IPS-18a (cell line): ENCODE measurements around the gene TSR3.

Experiments
- H3K27ac ChIP-seq: one replicate; pipeline ENCODE4 v1.5.1; 2013; ENCODE audit warnings: low read length
- H3K27me3 ChIP-seq: one replicate; pipeline ENCODE4 v1.6.1; 2013; ENCODE audit warnings: mild to moderate bottlenecking, low read length; ENCODE audit not compliant: control insufficient read depth, insufficient read depth
- H3K36me3 ChIP-seq: one replicate; pipeline ENCODE4 v1.6.1; 2013; ENCODE audit warnings: low read depth, low read length; ENCODE audit not compliant: control insufficient read depth
- H3K4me1 ChIP-seq: one replicate; pipeline ENCODE4 v1.6.1; 2013; ENCODE audit warnings: low read depth, low read length; ENCODE audit not compliant: control insufficient read depth
- H3K4me3 ChIP-seq: one replicate; pipeline ENCODE4 v1.5.1; 2013; ENCODE audit warnings: low read length
- H3K9ac ChIP-seq: one replicate; pipeline ENCODE4 v1.6.1; 2013; ENCODE audit warnings: mild to moderate bottlenecking, low read length, moderate library complexity
- H3K9me3 ChIP-seq: one replicate; pipeline ENCODE4 v1.6.1; 2013; ENCODE audit warnings: low read depth, low read length; ENCODE audit not compliant: control insufficient read depth

The TSR3 gene

DNA sequence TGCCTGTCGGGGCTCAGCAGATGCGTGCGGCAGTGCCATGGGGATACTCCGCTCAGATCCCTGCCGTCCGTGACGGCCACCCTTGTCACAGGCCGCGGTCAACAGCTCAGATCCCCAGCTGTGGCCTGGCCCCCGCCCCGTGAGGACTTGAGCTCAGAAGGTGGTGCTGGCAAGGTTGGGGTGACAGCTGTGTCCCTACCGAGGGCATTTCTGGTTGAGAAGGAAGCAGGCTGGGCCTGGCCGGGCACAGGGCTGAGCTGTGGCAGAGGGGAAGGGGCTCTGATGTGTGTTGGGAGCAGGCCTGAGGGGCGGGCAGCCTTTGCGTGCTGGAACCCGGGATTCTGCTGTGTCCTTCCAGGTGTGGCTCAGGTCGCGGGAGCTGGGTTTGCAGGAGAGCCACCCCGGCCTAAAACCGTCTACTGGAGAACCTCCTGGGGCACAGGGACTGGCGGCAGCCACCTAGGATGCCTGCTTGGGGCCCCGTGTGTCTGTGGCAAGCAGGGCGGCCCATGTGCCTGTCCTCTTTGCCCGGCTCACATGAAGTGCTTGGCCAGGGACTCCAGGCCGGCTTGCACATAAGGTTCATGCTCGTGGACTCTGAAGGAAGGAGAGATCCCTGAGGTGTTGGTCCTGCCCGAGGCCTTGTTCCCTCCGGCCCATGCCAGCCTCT is 37.1 kb downstream of the TSR3 start:
- no peaks in the 10 kb centered on the region for H3K27me3 ChIP-seq
- no peak overlapping the region for H3K27ac ChIP-seq
- H3K4me1 ChIP-seq, result peaks cover 3% of the 10 kb centered on the region
- no peaks in the 10 kb centered on the region for H3K9me3 ChIP-seq
- H3K4me3 ChIP-seq, result no peak overlapping the region
- peaks cover 62% of the 10 kb centered on the region for H3K36me3 ChIP-seq
- no peak overlapping the region for H3K9ac ChIP-seq

DNA sequence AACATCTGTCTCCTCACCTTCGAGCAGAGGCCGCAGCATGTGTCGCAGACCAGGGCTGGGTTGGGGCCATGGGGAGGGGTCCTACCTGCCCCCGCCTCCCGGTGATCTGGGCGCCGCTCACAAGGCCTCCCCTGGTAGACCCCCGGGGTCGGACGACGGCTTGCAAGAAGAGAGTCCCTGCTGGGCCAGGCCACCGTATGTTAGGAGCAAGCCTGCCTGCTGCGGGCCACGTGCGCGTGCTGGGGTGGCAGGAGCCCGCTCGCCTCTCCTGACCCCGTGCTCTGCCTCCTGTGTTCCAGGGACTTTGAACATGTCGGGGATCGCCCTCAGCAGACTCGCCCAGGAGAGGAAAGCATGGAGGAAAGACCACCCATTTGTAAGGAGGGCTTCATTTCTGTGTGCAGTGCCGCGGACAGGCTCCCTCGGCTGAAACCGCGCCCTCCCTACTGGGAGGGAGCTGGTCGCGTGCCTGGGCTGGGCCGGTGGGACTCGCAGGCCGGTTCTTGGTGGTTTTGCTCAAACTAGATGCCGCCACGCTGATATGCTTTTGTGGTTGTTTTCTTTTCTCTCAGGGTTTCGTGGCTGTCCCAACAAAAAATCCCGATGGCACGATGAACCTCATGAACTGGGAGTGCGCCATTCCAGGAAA is 37.8 kb downstream of the TSR3 start:
- no peak overlapping the region for H3K27ac ChIP-seq
- H3K9ac ChIP-seq, result no peak overlapping the region
- peaks cover 3% of the 10 kb centered on the region for H3K4me1 ChIP-seq
- H3K27me3 ChIP-seq, result no peaks in the 10 kb centered on the region
- H3K4me3 ChIP-seq, result no peak overlapping the region
- H3K9me3 ChIP-seq, result no peaks in the 10 kb centered on the region
- H3K36me3 ChIP-seq, result peaks cover 55% of the 10 kb centered on the region

DNA sequence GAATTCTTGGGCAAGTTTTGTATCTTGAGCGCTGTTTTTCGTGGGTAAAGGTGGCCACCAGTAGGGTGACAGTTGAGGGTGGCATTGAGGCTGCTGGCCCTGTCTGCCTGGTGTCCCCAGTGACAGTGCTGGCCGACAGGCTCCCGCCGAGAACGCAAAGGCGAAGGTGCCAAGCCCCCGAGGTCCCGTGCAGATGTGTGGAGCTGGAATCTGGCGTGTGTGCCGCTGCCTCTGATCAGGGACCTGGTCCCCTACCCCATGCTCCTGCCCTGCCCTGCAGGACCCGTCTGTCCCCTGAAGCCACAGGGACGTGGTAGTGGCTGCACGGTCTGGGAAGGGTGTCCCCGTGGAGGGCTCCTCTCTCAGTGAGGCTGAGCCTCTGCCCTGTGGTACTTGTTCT is 38.8 kb downstream of the TSR3 start:
- Histone ChIP-seq H3K36me3 (peaks cover 46% of the 10 kb centered on the region), H3K27me3 (no peaks in the 10 kb centered on the region), H3K27ac (no peak overlapping the region), H3K9me3 (no peaks in the 10 kb centered on the region), H3K4me1 (peaks cover 3% of the 10 kb centered on the region), H3K4me3 (no peak overlapping the region), H3K9ac (no peak overlapping the region)

DNA sequence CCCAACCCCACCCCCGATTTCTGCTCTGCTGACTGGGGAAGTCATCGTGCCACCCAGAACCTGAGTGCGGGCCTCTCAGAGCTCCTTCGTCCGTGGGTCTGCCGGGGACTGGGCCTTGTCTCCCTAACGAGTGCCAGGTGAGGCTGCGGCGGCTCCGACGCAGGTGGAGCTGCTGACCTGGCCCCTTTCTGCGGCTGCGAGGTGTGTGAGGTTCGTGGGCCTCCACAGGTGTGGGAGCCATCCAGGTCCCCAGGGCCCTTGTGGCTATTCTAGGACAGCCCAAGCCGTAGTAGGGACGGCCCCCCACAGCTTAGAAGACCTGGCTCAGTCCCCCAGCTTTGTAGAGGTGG is 39.2 kb downstream of the TSR3 start:
- H3K4me3 ChIP-seq, result no peak overlapping the region
- no peak overlapping the region for H3K27ac ChIP-seq
- H3K9ac ChIP-seq, result no peak overlapping the region
- H3K27me3 ChIP-seq, result no peaks in the 10 kb centered on the region
- H3K4me1 ChIP-seq, result peaks cover 3% of the 10 kb centered on the region
- H3K9me3 ChIP-seq, result no peaks in the 10 kb centered on the region
- H3K36me3 ChIP-seq, result peaks cover 41% of the 10 kb centered on the region

DNA sequence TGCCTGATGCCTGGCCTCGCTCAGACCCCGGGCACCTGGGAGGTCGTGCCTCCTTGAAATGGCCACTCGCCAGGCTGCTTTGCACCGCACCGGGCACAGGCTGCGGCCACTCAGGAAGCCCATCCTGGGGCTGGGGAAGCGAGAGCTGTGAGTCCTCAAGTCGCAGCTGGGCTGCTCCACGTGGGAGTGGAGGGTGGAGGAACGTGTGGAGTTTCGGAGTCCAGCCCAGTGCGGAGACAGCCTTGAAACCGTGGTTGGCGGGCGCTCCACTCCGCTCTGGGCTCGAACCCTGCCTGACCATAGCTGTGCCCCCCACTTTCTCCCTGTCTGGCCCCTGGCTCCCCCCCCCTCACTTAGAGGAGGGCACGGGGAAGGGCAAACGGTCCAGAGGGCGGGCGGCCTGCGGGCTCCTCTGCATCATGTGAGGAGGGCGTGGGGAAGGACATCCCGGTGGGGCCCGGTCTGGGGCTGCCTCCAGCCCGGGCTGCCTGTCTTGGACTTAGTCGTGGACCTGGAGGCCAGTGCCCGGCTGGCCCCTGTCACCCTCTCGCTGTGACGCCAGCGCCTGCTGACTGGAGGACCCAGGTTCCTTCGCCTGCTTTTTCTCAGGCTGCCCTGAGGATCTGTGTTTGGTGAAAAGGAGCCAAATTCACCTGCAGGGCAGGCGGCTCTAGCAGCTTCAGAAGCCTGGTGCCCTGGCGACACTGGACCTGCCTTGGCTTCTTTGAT is 39.8 kb downstream of the TSR3 start:
- Histone ChIP-seq H3K9me3 (no peaks in the 10 kb centered on the region), H3K9ac (peak overlapping the region; percentile 9), H3K27ac (no peak overlapping the region), H3K27me3 (no peaks in the 10 kb centered on the region), H3K4me3 (peak overlapping the region; percentile 92), H3K36me3 (peaks cover 36% of the 10 kb centered on the region), H3K4me1 (peaks cover 3% of the 10 kb centered on the region)

DNA sequence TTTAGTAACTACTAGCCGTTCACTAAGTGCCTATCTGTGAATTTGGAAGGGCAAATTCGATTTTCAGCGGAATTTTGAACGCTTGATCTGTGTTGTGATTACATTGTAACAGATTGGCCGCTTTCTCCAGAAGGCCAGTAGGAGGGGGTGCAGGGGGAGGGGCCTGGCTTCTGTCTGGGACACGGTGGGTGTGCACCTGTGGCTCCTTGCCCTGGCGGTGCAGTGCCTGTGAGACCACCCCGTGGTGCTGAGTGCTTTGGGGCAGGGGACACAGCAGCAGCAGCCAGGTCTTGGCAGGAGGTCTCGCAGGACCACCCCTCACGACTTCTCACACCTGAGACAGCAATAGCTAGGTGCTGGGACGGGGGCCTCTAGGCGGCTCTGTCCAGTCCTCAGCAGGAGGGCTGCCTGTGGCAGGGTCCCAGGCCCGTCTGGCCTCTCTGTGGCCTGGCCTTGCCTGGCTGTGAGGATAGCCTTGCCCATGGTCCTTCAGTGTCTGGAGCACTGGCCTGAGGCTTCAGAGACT is 40.4 kb downstream of the TSR3 start:
- H3K27ac ChIP-seq, result no peak overlapping the region
- peaks cover 30% of the 10 kb centered on the region for H3K36me3 ChIP-seq

DNA sequence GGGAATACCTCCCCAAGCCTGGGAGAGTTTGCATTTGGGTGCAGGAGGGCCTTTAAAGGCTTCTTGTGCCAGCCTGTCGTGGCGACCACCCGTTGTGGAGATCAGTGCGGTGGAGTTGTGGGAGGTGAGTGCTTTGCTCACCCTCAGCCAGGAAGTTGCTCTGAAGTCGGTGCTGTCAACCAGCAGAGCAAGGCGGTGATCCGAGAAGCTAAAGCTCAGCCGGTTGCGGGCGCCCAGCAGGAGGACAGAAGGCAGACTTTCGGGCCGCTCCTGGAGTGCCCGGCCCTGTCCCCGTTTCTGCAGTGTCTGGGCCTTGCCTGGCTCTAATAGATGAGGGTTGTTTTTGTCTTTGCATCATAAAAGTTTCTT is 40.9 kb downstream of the TSR3 start:
- peak overlapping the region; percentile 92 for H3K4me3 ChIP-seq
- H3K27me3 ChIP-seq, result no peaks in the 10 kb centered on the region
- H3K4me1 ChIP-seq, result peaks cover 3% of the 10 kb centered on the region
- H3K36me3 ChIP-seq, result peaks cover 25% of the 10 kb centered on the region
- H3K9ac ChIP-seq, result peak overlapping the region; percentile 71
- no peak overlapping the region for H3K27ac ChIP-seq
- H3K9me3 ChIP-seq, result no peaks in the 10 kb centered on the region

More for the DNA sequence above, 40.4 kb downstream of the TSR3 start:
- H3K27me3 ChIP-seq, result no peaks in the 10 kb centered on the region
- peak overlapping the region; percentile 71 for H3K9ac ChIP-seq
- H3K4me3 ChIP-seq, result peak overlapping the region; percentile 92
- no peaks in the 10 kb centered on the region for H3K9me3 ChIP-seq
- H3K4me1 ChIP-seq, result peaks cover 3% of the 10 kb centered on the region

DNA sequence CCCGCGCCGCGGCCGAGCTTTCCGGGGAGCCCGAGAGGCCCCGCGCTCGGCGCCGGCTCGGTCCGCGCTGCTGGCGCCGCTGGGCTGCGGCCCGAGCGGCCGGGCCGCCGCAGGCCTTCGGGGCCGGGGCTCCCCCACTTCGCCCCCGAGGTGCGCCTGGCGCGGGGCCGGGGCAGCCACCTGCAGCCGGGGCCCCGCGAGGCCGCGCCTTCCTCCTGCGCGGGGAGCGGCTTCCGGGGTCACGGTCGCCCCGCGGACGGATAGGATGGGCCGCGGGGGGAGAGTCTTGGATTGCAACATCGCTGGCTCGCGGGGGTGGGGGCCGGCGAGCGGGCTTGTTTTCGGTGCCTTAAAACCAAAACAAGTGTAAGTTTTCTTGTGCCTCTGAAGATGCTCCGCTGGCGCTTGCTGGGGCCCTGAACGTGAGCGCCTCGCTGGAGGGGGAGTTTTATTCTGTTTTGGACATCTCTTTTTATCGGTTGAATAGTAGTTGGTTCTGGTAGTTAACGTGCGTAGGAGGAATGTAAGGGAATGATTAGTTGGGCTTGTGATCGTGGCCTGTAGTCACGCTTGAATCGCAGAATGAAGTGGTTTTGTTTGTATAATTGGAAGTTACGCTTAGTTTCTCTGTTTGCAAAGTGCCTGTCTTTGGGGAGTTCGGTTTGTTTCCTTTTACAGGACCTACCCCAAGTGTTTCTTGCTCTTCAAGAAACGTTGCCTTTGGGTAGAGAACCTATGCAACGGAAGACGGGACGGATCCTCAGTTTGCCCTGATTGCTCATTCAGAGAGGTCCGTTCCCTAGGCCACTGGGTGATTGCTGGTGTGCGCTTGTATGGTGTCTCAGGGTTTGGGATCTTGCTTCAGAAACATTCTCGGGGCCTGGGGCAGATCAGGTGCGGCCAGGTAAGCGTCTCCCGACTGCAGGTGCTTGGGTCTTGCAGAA is 41.5 kb downstream of the TSR3 start:
- Histone ChIP-seq H3K4me1 (peaks cover 3% of the 10 kb centered on the region), H3K27me3 (no peaks in the 10 kb centered on the region), H3K9ac (peak overlapping the region; percentile 71), H3K36me3 (peaks cover 19% of the 10 kb centered on the region), H3K27ac (no peak overlapping the region), H3K9me3 (no peaks in the 10 kb centered on the region), H3K4me3 (peak overlapping the region; percentile 92)

DNA sequence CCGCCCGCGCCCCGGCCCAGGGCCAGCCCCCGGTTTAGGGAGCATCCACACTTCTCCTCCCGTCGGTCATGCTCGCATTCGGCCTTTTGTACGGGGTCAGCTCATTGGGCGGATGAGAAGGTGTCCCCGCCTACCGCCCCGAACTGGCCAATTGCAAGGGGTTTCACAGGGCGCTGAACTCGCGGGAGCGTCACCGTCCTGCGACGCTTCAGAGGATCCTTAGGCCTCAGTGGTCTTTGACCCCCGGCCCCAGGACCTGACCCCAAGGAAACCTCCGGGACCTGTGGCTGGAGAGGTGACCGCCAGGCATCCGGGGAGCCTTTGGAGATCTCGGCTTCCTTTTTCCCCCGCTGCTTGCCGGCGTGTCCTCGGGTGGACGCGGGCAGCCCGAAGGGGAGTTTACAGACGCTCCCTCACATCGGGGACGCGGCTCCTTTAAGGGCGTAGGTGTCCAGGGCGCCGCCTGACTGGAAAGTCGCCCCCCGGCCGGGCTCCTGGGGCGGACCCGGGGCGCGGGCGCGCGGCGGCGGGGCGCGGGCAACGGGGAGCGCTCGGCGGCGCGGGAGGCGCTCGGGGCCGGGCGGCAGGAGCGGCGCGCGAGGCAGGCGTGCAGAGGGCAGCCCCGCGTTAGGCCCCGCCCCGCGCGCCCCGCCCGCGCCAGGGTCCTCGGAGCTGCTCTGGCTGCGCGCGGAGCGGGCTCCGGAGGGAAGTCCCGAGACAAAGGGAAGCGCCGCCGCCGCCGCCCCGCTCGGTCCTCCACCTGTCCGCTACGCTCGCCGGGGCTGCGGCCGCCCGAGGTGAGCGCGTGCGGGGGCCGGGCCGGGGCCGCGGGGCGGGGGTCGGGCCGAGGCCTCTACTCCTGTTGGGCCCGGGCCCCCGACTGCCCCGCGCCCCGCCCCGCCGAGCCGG is 42.4 kb downstream of the TSR3 start, which contains the start of gene UBE2I:
Gene UBE2I (plus strand): TSS at position 660 of the 909 bp plus-strand sequence. CDS start 4,395 bp downstream, outside the sequence.
- H3K4me1 ChIP-seq, result peaks cover 3% of the 10 kb centered on the region
- peaks cover 10% of the 10 kb centered on the region for H3K36me3 ChIP-seq
- H3K27me3 ChIP-seq, result no peaks in the 10 kb centered on the region
- peak within 1 kb of the TSS; percentile 99 for H3K9ac ChIP-seq
- no peaks in the 10 kb centered on the region for H3K9me3 ChIP-seq
- peak within 1 kb of the TSS; percentile 92 for H3K4me3 ChIP-seq
- peak within 1 kb of the TSS; percentile 100 for H3K27ac ChIP-seq
